HTERT RPE-1 (cell line): ENCODE data around the gene OR5B21.

Experiments used
- in situ Hi-C: fragments of 300-500 bp; cut with MboI; formaldehyde crosslinking; loops from 4 replicates; pipeline ENCODE4 v1.14.3; 2020; ENCODE audit warnings: low sequenced_read_pairs

OR5B21 gene

GRCh38 chr11:58494101-58494500 lies 13.8 kb downstream of the OR5B21 start:
- in situ Hi-C loops: no loop called here

DNA sequence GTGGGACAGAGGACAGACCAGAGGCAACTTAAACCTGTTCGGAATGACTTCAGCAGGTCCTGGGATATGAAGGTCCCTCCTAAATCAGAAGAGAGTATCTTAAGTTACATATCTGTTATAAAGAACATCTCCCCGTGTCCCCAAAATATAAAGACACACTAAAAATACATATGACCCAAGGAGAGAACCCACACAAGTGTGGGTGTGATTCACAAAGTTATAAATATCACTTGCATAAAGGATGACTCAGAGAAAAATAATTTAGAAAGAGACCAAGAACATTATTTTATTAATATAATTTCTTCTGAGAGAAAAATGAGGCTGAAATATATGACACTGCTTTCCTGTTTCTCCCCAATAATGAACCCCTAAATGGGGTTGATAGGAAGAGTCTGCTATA lies 14.2 kb downstream of the OR5B21 start:
- in situ Hi-C loops: no loop called here

GRCh38 chr11:58490827-58491226 lies 17.1 kb downstream of the OR5B21 start:
- in situ Hi-C loops: no loop called here

- in situ Hi-C loops: no loop called here
Observed at GRCh38 chr11:58487170-58487569, 20.7 kb downstream of the OR5B21 start.

- in situ Hi-C loops: no loop called here
Observed at GRCh38 chr11:58485961-58486360, 21.9 kb downstream of the OR5B21 start.

DNA sequence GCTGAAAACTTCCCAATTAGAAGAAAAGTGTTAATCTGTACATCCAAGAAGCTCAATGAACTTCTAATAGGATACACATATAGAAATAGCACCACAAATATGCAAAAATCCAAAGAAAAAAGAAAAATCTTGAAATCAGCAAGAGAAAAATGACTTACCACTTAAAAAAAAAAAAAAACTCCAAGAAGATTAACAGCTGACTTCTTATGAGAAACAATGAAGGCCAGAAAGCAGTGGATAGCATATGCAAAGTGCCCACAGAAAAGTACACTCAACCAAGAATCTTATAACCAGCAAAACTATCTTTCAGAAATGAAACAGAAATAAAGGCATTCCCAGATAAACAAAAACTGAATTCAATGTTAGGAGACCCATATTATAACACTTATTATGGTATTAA lies 36.0 kb downstream of the OR5B21 start:
- in situ Hi-C loops: no loop called here

DNA sequence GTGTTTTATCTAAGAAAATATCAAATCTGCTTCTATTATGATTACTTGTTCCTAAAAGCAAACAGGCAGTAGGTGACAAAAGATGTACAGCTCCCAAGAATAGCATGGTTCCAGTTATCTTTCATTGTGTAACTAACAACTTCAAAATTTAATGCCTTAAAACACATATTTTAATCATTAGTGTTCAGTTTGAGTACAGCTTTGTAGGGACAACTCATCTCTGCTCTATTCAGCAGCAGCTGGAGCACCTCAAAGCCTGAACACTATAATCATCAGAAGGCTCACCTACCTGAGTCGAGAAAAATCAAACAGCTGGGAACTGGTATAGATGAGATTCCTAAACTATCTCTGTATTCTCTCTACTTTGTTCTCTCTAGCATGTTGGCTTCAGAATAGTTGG lies 41.6 kb downstream of the OR5B21 start:
- in situ Hi-C loops: no loop called here

GRCh38 chr11:58465690-58466089 lies 42.2 kb downstream of the OR5B21 start:
- in situ Hi-C loops: no loop called here
